Activated naive CD4-positive, alpha-beta T cell (primary cell): ENCODE results near the gene BTBD6.

Experiments
- DNase-seq, 4 experiments: peaks; one replicate each; lab custom pipeline; 2025; lab: John Stamatoyannopoulos, UW

BTBD6 gene

DNA sequence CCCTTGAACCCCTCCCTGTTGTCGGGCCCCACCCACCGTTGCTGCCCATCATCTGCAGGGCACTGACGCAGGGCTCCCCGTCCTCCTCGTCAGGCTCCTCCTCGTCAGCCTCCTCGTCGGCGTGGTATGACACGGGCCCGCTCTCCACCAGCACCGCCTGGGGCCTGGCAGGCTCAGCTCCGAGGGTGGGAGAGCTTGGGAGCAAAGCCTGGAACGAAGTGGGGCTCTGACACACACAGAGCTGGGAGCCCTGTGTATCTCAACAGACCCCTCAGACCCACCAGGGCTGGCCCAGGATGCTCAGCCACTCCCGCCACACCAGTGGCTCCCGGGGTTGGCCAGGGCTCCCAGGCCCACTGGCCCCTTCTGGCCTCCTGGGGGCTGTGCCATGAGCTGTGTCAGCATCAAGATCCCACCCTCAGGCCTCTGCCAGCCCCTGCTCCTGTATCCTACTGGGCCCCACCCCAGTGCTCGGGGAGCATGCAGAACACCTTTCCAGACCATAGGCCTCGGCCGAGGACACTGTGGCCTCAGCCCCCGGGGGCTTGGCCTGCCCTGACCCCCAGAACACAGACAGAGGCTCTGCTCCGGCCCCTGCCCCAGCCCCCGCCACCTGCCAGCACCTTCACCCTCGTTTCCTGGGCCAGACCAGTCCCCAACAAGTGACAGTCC lies 37.1 kb upstream of the BTBD6 start:
- DNase-seq: no peak

DNA sequence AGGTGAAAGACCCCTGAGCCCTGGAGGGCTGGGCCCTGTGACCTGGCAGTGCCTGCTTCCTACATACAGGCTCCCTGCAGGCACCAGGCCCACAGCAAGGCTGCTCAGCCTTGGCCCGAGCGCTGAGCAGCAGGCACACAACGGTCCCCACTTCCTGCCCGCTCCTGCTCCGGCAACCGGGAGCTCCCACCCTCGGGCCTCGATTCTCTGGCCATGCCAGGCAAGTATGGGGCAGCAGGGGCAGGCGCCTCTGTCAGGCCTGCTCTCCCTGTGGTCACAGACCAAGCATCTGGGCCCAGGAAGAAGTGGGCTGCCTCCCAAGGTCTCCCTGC lies 36.6 kb upstream of the BTBD6 start:
- no peak for DNase-seq

DNA sequence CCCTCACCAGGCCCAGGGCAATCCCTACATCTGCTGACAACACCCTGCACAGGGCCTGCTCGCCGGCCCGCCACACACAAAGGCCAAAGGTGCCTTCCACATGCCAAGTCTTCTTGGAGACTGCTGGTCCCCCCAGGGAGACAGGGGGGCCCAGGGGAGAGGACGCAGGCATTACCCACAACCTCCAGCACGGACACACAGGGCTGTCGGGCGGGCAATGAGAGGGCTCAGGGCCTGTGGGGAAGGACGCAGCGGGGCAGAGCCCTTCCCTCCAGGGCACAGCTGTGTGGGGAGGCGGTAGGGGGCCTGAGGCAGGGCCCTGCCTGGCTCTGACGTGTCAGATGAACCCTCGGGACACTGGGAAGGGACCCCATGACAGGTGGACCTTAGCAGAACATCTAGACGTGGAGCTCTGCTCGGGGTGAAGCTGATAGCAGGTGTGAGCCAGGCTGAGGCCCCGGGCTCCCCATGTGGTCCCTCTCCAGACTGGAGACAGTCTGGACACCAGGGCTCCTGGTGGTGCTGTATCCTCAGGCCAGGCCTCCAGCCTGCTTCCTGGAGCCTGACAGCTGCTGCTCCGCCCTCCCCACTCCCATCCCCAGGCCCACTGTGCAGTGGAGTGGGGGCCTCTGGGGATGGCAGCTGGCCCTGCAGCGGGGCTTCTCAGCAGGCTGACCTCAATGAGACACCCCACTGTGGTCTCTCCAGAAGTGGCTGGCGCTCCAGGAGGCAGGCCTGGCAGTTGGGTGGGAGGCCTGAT lies 35.6 kb upstream of the BTBD6 start:
- no peak for DNase-seq

DNA sequence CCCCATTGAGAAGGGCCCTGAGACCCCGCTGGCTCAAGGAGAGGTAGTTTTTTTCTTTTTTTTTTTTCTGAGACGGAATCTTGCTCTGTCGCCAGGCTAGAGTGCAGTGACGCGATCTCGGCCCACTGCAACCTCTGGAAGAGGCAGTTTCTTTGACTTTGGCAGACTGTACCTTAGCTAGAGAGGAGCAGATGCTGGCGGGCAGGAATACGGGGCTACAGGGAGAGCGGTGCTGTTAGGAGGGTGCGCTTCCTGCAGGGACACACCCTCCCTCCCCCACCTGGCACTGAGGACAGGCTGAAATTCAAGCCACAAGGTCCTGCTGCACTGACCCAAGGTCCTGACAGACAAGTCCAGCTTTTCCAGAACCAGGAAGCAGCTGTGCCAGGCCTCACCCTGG lies 35.0 kb upstream of the BTBD6 start:
- DNase-seq: no peak

DNA sequence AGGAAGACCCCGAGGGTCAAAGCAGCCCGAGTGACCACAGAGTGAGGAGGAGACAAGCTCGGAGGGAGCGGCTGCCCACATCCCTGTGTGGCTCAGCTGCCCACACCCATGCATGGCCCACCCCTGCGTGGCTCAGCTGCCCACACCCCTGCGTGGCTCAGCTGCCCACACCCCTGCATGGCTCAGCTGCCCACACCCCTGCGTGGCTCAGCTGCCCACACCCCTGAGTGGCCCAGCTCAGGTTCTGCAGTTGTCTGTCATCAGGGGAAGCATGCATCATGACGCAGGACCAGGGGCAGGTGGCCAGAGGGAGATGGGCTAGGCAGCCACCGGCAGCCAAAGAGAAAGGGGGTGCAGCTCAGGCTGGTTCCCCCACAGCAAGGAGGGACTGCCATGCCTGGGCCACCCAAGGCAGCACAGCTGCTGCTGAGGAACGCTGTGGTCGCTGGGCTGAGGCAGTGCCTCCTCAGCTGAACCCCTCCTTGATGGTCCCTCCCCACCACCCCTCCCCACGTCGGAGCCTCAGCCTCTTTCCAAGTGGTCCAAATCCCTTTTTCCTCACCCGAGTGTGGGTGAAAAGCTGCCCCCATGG lies 33.9 kb upstream of the BTBD6 start:
- no peak for DNase-seq

DNA sequence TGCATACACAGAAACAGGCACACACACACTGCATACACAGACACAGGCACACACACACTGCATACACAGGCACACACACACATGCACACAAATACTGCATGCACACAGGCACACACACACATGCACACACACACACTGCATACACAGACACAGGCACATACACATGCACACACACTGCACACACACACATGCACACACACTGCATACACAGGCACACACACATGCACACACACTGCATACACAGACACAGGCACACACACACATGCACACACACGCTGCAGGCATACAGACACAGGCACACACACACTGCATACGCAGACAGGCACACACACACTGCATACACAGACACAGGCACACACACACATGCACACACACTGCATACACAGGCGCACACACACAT lies 32.7 kb upstream of the BTBD6 start:
- DNase-seq: no peak

DNA sequence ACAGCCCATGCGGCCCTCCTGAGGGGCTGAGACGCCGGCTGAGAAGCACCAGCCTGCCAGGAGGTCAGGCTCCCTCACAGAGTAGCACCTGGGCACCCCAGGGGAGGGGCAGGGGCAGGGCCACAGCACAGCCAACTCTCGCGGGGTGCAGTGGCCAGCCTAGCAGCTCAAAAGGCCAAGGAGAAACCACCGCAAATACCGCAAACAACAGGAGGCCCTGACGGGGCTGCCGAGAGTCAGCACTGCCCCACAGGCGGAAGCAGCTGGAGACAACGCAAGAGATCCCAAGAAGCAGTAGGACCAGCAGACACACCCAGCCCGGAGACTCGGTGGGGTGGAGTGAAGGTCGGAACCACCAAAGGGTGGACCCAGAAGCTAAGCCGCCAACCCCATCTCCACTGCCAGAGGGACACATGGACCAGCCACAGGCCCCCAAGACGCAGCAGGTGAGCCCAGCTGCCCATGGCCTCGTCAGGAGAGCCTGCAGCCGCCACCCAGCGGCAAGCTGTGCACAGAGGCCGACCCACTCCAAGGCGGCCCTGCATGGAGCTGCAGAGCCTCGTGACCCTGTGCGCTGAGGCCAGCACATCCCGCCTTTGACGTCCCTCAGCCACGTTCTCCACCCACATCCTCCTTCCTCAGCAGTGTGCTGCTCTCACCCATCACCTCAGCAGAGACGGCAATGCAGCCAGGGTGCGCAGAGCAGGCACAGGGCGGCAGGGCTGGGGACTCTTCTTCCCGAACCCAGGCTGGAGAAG lies 31.7 kb upstream of the BTBD6 start:
- DNase-seq: no peak

DNA sequence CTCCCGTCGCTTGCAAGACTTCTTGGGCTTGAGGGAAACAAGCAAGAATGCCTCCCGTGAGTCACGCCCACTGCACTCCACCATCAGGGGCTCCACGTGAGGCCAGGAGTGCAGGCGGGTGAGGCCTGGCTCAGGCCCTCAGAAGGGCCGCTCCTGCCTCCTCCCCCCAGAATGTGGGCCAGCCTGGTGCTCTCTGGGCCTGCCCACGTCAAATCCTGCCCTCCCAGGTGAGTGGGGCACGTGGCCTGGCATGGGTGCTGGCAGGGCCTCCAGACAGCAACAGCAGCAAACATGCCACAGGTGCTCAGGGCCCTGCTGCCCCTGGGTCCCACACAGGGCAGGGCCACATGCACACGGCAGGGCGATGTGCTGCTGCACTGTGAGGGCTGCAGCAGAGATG lies 30.6 kb upstream of the BTBD6 start:
- no peak for DNase-seq

DNA sequence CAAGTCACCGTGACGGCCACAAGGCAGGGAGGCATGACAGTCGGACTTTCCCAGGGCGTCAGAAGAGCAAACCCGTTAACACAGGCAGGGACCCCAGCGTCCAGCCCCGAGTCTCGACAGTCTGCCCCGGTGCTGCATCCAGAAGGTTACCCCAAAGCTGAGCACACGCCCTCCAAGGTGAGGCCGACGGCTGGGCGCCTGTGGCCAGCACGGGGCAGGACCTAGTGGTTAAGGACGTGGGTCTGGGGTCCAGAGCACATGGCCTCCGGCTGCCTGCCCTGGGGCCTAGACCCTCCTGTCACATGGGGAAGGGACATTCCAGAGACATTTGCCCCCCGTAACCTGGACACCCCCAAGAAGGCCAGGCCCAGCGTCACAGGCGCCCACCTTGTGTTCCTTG lies 29.7 kb upstream of the BTBD6 start:
- DNase-seq: no peak

DNA sequence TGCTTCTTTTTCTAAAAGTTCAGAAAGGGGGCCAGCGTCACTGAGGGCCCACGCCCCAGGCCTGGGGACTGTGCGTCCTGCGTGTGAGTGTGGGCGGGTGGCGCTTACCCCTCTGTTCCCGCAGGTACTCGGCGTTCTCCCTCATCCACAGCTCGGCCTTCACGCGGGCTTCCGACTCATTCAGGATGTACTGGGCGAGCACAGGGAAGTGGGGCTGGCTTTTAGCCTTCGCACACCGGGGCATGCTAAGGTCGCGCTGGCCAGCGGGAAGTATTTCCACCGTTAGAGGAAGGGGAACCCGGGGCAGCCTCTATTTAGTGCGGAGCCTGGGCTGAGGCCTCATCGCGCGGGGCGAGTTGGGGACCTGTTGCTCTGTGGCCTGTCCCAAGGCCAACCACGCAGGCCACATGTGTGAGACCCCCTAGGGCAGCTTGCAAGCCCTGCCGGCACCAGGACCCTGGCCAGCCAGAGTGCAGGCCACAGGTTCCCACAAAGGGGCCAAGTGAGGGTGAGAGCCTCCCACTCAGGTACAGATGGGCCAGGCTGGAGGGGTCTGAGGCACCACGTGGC lies 29.2 kb upstream of the BTBD6 start:
- DNase-seq: no peak

DNA sequence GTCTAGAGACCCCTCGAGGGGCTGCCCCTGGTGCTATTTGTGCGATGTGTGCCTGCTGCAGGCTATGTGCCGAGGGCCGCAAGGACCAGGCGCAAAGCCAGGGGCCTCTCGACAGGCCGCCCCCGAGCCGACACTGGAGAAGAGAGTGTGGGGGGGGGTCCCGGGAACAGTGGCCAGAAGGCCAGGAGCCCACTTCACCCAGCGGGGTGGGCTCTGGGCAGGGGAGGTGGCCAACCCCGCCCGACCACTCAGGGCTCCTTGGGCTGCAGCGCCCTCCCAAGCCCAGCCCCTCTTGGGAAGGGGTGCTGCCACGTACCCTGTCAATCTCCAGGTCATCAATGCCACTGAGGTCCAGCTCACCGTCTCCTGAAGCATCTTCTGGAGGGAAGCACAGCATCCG lies 28.6 kb upstream of the BTBD6 start:
- DNase-seq: no peak

DNA sequence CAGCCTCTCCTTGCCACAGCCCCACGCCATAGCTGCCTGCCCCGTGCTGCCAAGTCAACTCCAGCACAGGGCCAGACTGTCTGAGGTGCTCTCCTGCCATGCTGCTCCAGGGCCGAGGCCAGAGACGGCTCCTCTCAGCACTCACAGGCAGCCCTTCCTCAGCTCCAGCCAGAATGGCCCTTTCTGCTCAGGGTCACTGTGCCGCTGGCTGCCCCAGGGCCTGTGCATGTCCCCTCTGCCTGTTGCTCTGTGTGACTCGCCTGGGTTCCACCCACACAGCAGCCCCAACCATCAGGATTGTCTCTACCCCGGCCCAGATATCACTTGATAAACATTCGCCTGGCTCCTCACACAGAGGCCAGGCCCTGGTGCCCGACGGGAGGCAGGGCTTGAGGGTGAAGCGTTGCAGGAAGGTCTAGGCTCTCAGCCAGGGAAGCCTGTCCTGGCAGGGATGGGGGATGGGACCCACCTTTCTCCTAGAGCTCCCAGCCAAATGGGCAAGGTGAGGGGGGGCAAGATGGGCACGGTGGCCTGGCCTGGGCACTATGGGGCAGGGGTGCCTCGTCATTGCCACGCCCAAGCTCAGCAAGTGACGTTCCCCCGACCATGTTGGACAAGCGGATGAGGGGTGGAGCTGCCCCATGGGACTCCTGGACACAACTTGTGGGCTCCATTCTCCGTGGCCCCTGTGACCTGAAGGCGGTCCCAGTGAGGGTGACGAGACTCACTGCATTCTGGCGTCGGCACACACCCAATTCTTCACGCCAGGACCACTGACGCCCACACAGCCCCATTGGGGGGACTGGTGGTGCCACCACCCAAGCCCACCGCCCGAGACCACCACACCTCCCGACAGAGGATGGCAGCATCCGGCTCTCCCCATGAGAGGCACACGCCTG lies 27.4 kb upstream of the BTBD6 start:
- no peak for DNase-seq

DNA sequence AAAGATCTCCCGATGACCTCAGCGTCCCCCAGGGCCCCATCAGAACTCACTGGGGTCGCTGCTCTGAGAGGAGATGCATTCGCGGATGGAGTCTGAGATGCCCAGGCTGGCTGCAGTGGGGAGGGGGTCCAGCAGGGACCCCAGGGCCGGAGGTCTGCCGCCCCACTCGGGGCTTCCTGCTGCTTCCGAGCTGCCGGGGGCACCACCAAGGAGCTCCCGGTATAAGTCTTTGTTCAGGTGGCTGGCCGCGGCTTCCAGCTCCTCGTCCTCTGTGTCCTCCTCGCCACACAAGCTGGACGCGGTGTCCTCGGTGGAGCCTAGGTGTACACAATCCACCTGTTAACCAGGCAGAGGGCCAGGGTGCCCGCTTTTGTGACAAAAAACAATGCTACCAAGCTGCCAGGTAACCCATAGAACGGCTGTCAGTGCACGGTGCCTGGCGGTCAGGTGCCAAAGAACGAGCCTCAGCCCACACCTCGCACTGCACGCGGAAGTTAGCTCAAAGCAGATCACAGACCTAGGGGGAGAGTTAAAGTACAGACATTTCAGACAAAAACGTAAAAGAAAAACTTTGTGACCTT lies 26.6 kb upstream of the BTBD6 start:
- DNase-seq: no peak

DNA sequence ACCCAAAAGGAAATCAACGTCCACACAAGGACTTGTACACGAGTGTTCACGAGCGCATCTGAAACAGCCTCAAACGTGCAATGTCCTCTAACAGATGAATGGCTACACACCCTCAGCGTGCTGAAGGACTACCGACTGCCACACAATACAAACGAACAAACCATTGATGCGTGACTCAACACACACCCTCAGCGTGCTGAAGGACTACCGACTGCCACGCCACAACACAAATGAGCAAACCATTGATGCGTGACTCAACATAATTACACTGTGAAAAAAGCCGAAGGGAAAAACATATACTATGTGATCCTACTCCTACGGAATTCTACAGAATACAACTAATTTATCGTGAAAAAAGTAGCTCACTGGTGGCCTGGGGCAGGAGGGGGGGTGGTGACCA lies 25.1 kb upstream of the BTBD6 start:
- DNase-seq: no peak

DNA sequence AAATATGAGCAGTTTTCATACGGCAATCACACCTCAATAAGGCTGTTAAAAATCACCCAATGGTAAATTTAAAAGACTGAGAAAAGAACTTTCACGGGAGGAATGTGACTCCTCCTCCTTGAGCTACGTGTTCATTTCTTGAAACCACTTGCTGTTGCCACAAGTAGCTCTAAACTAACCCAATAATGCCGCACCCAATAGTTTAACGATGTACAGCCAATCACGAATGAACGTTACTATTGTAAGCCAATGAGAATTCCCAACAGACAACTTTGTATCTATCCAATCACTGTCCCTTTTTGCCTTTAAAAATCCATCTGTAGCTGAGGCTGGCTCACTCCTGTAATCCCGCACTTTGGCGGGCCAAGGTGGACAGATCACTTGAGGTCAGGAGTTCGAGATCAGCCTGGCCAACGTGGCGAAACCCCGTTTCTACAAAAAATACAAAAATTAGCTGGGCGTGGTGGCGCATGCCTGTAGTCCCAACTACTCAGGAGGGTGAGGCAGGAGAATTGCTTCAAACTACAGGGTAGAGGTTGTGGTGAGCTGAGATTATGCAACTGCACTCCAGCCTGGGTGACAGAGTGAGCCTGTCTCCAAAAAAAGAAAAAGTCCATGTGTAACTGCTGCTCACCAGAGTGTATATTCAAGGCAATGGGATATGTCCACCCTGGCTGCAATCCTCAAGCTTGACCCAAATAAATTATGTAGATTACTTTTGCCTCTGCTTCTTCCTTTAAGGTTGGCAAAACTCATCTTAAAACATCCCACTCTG lies 24.4 kb upstream of the BTBD6 start:
- DNase-seq: no peak

DNA sequence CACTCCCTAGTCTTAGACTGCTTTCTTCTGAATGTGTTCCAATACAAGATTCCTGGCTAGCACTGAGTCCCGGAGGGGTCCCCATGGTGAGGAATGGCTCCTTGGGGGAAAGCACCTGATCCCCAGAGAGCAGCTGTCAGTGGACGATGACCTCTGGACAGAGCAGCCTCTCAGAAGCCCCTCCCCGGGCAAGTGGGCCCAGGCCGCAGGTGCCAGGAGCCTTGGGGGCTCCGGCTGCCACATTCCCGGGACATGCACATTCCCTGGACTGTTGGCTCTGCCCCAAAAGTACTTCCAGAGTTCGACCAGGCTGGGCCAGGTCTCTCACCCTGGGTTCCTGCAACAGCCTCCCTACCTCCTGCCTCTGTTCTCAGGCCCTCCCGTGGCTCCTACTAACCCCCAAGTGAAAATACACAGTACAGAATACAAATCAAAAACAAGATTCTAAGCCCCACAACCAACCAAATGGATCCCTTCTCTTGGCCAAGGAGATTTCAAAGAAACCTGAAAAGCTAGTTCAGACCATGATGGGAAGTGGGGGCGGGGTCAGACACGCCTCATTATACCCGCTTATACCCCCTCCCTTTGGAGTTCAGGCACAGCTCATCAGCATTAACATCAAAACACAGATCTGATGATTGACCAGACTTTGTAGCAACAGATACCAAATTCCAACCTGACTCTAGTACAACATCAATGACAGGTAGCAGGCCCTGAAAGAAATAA lies 23.3 kb upstream of the BTBD6 start:
- no peak for DNase-seq

DNA sequence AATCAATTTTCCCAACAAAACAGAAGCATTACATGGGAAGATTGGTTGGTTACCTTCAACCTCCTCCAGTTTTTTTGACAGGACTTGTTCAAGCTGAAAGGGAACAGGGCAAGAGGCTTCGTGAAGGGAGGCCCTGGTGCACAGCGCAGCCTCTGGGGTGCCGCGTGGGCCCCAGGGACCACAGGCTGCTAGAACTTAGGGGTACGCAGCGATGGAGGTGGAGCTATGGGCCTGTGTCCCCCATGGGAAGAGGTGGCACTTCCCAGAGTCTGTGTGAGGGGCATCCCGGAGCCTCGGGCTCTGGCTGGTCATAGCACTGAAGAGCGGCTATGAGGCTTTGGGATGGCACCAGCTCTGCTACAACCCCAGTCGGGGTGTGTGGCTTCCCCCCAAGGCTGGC lies 22.1 kb upstream of the BTBD6 start:
- no peak for DNase-seq

DNA sequence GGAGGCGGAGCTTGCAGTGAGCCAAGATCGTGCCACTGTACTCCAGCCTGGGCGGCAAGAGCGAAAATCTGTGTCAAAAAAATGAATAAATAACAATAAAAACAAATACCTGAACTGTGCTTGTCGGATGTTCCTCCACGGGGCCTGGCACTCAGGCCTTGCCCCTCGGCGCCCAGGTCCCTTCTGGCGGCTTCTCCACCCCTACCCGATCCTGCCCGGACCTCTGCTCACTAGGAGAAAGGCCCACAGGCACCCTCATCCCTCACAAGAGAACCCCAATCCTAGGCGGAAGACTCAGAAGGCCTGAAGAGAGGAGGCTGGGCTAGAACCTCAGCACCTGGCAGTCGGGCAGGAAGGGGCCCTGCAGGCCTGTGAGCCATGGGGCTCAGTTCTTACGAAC lies 21.0 kb upstream of the BTBD6 start:
- no peak for DNase-seq

DNA sequence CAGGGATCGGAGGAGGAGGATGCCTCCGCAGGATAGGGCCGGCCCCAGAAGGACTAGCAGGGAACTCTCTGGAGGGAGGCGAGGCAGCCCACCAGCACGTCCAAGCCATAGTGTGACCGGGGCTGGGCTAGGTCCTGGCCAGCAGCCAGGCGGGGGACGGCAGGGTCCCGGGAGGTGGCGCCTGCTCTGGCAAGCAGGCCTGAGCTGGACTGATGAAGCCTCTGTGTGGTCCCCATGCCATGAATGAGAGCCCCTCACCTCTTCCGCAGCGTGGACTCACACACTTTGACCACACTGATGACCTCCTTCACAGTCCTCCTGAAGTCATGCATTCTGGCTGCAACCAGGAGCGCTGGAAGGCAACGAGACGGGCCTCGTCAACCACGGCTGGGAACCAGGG lies 19.8 kb upstream of the BTBD6 start:
- no peak for DNase-seq
